K562 (cell line): ENCODE data around the gene HSD17B10. TPM values are rescaled to one million over a fixed set of nuclear protein-coding genes. Genes with fewer than 3 reads are reported as not detected.

Source experiments
- CCNT2 ChIP-seq: IDR thresholded peaks from 2 replicates; pipeline ENCODE4 v1.6.1; 2011; ENCODE audit warnings: borderline replicate concordance, low read depth, mild to moderate bottlenecking, moderate library complexity, mixed read lengths, low read length; ENCODE audit not compliant: insufficient read length; ENCODE audit errors: extremely low read depth
- CEBPZ ChIP-seq: fragments of 150-350 bp; IDR thresholded peaks from 2 replicates; pipeline ENCODE4 v1.6.1; 2014; ENCODE audit warnings: low read depth, mild to moderate bottlenecking, low read length, borderline replicate concordance
- RFX7 ChIP-seq: fragments of 250-450 bp; sonication (Bioruptor Pico); IDR thresholded peaks from 2 replicates; pipeline ENCODE4 v1.5.1; 2021; ENCODE audit warnings: mild to moderate bottlenecking
- SP2 ChIP-seq: IDR thresholded peaks from 2 replicates; pipeline ENCODE4 v1.6.1; 2011; ENCODE audit warnings: mild to moderate bottlenecking, low read depth, low read length, moderate library complexity; ENCODE audit not compliant: poor library complexity, severe bottlenecking; ENCODE audit errors: extremely low read depth
- ZNF609 ChIP-seq: sonication (generic); formaldehyde crosslinking; IDR thresholded peaks from 2 replicates; pipeline ENCODE4 v1.8.1; 2023; ENCODE audit warnings: missing genetic modification reagents, mild to moderate bottlenecking, borderline replicate concordance
- ZNF699 ChIP-seq: fragments of 250-450 bp; sonication (Bioruptor Pico); IDR thresholded peaks from 2 replicates; pipeline ENCODE4 v1.8.0; 2021; ENCODE audit warnings: mild to moderate bottlenecking, moderate library complexity; ENCODE audit not compliant: insufficient replicate concordance
- polyA plus RNA-seq, 8 experiments: library from polyadenylated mRNA; depleted of rRNA in 4 of 8; stranded (reverse) in 5 of 8; unstranded in 3 of 8; fragments of >200 nt; fragmentation: Nextera tagmentation in 2 of 8; fragmentation: Illumina TruSeq in 1 of 8; extraction: Ambion mirVana in 2 of 8; extraction: Trizol in 1 of 8; gene quantifications; 2 replicates each; pipeline versions ENCODE4 v1.2.1 to v1.2.3, GENCODE V29; 2011 to 2014; ENCODE audit warnings: inconsistent platforms in 1 of 8, missing spikeins in 1 of 8
- total RNA-seq, 7 experiments: library from RNA; depleted of rRNA in 6 of 7; stranded (reverse); fragments of >200 nt in 6 of 7; fragmentation: Illumina TruSeq in 2 of 7; extraction: Trizol in 2 of 7; gene quantifications; 2 replicates each; pipeline versions ENCODE4 v1.2.1 to v1.2.3, GENCODE V29; 2011 to 2021; ENCODE audit warnings: low replicate concordance in 1 of 7

Gene HSD17B10
- total and polyA plus RNA-seq, 9 of the 15 experiments (the other 6 are each of a cell fraction or from before 2014, with no cell fraction given), result 45.3 to 221 (median 186) TPM

GRCh38 chrX:53445977-53446376, 11.8 kb upstream of the HSD17B10 start (continued):
- TF ChIP-seq CEBPZ (no peak), RFX7 (CRISPR knock-in tag) (no peak), CCNT2 (no peak), SP2 (no peak), ZNF609 (no peak), ZNF699 (CRISPR knock-in tag) (no peak)
